GM19043 (cell line): Measurements from ENCODE around the gene ANKRD2.
"Not testable (repeated sequence)": the region's sequence is repeated elsewhere in the genome, so short reads cannot be mapped to it uniquely, and the experiment has no call there.

Source experiments
- ATAC-seq: cut with Tn5 transposase; IDR thresholded peaks from one replicate; pipeline ENCODE4 v1.9.1; 2021; ENCODE audit warnings: low read depth; ENCODE audit not compliant: unreplicated experiment

The ANKRD2 gene

DNA sequence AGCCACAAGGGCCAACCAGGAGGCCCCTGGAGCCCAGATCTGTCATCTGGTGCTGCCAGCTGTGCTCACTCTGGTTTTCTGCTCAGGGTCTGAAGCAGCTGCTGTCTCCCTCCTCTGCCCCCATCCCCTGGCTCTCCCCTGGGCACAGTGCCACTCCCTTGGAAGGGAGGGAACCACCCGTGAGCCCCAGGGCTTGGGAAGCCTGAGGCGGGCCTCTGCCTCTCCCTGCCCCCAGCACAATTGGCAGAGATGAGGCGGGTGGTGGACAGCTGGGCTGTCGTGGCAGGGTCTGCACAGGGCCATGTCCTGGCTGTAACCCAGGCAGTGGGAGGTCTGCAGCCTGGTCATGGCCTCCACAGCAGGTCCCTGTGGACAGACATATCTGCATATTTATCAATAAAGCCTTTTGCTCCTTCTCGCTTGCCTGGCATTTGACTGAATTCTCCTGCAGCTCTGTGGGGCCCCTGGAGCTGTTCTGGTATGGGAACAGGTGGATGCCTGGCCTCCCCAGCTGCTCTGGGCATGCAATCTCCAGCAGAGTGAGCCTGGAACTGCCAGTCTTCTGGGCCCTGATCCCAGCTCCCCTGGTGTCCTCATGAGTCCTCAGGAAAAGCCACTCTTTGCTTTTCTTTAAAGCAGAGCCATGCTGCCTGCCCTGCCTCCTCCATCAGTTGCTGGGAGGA lies 1.6 kb upstream of the ANKRD2 start:
- ATAC-seq: no peak

DNA sequence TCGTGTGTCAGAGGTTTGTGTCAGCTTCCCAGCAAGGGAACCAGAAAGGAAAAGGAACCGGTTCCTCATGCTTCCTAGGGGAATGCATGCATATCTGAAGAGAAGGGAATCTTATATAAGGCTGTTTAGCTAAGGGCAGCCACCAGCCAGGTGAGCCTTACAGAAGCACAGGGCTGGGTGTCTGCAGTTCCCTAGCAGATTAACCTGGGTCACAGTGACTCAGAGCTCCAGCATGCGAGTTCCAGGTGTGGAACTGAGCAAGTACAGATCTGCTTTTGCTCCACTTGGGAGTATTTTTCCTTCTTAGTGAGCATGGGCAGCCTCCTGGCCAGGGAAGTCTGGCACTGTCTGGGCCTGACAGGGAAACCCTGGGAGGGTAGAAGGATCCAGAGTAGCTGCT lies 957 bp upstream of the ANKRD2 start:
- no peak for ATAC-seq

DNA sequence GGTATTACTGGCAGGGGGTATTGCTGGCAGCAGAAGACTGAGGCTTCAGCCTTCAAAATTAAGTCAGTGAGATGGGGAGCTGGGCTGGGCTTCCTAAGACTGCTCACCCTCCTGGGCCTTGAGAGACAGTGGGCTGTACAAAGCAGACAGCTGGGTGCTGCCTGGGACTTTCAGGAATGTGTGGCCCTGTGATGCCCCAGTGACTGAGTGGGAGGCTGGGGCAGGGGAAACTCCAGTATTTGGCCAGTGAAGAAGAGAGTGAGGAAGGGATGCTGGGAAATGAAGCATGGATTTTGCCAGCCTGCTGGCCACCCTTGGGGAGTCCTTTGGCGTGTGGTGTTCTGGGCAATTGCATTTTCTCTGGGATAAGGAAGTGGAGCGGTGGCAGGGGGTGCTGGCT lies 442 bp downstream of the ANKRD2 start:
- ATAC-seq: no peak

DNA sequence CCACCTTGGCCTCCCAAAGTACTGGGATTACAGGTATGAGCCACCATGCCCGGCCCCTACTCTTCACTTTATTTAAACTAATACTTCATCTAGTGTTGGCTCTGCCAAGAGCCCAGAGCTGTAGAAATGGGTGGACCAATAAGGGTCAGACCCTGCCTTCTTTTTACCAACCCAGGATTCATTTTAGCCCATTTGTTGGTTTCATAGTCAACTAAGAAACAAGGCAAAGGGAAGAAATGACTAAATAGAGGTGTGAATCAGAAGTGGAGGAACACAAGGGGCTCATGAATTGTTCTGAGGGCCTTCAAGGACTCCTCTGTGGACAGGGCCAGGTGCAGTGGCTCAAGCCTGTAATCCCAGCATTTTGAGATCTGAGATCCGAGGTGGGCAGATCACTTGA lies 1.1 kb downstream of the ANKRD2 start:
- ATAC-seq: no peak

DNA sequence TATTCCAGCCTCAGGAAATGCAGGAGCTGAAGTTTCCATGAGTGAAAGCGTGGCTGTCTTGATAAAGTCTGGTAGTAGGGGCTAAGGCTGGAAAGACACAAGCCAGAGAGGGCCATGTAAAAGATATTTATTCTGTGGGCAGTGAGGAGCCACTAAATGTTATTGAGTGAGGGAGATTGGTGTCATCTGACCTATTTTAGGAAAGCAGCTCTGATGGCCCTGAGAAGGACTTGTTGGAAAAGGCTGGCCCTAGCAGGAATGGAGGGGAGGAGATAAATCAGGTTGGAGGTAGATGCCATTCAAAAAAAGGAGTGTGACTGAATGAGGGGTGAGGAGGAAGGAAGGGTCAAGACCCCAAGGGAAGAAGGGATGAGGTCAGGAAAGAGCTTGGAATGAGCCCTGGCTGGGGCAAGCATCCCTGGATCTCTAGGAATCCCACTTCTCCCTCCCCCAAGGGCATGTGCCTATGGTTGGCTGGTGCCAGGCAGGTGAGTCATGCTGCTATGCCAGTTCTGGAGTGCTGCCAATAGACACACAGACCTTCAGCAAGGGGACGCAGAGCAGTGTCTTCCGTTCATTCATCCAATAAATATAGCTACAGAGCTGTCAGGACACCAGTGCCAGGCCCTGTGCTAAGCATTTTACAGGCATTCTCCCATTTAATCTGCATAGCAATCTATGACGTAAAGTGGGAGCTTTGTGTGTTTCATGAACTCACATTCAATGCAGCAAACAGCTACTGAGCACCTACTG lies 2.0 kb downstream of the ANKRD2 start:
- no peak for ATAC-seq

DNA sequence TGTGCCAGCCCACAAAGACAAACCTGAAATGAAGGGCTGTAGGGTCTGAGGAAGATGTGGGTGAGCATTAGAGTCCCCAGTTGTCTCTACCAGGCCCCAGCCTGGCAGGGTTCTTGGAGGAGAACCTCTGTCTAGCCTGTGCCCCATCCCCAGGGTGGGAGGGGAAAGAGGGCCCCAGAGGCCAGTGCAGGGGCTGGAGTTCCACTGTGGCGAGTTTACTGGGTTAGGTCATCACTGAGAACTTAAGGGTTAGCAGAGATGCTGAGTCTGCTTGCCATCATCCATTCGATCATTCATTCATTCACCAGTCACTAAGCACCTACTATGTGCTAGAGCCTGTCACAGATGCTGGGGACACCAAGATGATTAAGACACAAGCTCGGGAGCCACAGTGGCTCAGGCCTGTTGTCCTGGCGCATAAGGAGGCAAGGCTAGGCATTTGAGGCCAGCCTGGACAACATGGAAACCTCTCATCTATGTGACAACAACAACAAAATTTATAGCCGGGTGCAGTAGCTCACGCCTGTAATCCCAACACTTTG lies 2.6 kb downstream of the ANKRD2 start:
- no peak for ATAC-seq

DNA sequence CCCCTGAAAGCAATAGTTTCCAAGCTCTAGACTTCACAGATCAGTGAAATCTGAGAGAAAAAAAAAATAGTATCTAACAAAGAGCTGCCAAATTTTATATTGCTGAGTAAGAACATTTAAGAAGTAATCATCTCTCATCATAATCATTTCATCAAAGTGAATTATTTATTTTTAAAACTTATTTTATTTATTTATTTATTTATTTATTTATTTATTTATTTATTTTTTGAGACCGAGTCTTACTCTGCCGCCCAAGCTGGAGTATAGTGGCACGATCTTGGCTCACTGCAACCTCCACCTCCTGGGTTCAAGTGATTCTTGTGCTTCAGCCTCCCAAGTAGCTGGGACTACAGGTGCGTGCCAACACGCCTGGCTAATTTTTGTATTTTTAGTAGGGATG lies 3.9 kb downstream of the ANKRD2 start:
- not testable (repeated sequence) for ATAC-seq

DNA sequence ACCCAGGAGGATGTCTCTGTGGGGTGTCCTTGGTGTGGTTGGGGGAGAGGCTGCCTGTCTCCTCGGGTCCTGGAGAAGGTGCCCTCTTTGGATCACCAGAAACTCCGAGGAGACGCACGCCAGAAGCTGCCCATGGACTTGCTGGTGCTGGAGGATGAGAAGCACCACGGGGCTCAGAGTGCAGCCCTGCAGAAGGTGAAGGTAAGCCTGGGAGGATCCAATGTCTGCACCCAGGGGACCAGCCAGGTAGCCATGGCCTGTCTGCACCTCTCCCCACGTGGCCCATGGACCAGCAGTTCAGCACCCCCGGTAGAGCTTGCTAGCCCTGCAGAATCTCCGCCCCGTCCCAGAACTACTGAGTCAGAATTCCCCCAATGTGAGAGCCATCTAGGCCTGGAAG lies 5.1 kb downstream of the ANKRD2 start:
- ATAC-seq: no peak

DNA sequence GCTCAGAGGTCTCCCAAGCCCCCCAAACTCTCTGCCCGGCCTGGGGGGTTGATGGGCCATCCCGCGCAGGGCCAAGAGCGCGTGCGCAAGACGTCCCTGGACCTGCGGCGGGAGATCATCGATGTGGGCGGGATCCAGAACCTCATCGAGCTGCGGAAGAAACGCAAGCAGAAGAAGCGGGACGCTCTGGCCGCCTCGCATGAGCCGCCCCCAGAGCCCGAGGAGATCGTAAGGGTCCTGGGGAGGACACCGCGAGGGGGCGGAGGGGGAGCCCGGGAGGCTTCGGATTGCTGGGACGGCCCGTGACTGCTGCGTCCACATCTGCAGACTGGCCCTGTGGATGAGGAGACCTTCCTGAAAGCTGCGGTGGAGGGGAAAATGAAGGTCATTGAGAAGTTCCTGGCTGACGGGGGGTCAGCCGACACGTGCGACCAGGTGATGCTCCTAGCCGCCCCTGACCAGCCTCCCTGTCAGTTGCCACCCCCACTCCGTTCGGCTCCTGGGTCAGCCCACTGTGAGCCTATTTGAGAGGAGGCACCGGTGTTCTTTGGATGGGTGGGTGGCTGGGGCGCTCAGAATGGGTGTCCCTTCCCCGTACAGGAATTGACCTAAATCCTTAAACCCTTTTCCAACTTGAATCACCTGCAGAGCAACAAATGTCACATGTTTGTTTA lies 5.7 kb downstream of the ANKRD2 start:
- ATAC-seq: no peak

DNA sequence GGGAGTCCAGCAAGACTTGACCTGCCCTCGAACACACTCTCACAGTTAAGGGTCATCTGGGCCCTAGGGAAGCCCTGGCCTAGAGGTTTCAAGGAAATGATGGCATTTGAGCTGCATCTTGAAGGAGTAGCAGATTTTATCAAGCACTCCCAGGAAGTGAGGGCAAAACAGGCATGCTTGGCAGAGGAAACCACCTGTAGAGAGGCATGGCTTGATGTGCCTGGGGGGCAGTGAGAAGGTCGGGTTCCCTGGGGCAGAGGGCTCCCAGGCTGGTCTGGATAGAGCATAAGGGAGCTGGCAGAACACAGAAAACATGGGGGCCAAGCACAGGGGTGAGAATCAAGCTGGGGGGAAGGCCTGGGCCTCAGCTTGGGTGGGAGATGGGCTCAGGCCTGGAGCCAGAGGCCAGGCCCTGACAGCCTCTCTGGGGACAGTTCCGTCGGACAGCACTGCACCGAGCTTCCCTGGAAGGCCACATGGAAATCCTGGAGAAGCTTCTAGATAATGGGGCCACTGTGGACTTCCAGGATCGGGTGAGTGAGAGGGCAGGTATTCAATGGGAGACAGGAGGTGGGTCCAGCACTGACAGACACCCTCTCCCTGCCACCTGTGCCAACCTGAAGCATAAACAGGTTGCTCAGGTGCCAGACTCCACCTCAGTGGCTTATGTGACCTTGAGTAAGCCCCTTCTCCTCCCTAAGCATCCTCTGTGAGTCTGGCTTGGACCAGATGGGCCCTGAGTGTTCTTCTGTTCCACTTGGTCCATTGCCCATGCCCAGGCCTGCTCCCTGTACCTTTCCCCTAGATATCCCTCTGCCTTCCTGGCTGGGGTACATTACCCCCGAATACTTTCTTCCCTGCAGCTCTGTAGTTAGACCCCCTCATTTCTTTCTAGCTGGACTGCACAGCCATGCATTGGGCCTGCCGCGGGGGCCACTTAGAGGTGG lies 8.1 kb downstream of the ANKRD2 start:
- no peak for ATAC-seq

DNA sequence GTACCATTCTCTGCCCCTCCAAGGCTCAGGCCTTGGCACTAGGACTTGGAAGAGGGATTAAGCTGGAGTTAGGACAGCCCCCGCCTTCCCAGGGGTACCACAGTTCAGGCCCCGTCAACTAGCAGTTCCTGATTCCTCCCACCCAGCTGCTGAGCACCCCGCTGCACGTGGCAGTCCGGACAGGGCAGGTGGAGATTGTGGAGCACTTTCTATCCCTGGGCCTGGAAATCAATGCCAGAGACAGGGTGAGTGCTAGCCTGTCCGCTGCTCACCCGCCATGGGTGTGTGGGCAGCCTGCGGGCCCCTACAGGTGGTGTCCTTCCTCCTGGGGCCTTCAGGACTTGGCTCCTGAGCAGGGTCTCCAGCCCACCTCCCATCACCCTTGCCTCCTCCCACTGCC lies 9.6 kb downstream of the ANKRD2 start:
- ATAC-seq: no peak

DNA sequence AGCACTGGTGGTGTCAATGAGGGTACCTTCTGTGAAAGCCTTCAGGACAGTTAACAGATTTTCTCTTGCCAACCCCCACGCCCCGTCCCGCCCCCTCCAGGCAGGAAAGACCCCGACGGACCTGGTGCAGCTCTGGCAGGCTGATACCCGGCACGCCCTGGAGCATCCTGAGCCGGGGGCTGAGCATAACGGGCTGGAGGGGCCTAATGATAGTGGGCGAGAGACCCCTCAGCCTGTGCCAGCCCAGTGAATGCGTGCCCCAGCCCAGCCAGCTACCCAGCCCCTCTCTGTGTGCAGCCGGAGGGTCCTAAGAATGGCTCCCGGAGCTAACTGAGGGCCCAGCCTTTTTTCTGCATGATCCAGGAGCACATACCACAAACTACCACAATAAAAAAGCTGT lies 10.9 kb downstream of the ANKRD2 start:
- no peak for ATAC-seq

DNA sequence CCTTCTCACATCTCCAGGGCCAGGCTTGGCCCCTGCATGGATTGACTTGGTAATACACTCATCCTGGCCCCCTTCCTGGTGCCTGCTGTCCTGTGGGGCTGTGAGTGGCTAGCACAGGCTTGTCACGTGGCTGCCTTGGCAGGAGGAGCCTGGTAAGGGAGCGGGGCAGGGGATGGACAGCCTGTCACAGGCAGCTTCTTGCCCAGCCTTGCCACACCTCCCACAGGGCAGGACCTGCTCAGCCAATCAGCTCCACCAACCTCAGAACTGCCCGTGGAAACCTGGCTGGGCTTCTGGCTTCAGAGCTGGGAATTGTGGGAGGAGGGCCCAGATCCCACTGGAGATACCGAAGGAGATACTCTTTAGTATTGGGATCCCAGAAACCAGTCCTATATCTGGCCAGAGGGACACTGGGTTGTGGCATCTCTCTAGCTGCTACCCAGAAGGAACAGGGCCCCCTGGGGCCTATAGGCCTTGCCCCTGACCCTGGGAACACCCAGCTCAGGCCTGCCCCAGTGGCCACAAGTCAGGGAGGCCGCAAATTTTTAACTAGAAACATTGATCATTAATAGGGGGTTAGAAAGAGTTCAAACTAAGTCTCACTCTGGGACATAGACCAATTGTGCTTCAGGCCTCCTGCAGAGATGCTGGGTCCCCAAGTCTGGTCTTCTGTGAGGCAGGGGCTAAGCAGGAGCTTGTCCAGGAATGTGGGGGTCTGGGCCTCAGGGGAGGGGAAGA lies 11.7 kb downstream of the ANKRD2 start, which contains the start of gene HOGA1:
Gene HOGA1 (plus strand): TSS at position 330 of the 738 bp plus-strand sequence. CDS start 315 bp downstream, at position 645.
- peak; percentile 64 for ATAC-seq

DNA sequence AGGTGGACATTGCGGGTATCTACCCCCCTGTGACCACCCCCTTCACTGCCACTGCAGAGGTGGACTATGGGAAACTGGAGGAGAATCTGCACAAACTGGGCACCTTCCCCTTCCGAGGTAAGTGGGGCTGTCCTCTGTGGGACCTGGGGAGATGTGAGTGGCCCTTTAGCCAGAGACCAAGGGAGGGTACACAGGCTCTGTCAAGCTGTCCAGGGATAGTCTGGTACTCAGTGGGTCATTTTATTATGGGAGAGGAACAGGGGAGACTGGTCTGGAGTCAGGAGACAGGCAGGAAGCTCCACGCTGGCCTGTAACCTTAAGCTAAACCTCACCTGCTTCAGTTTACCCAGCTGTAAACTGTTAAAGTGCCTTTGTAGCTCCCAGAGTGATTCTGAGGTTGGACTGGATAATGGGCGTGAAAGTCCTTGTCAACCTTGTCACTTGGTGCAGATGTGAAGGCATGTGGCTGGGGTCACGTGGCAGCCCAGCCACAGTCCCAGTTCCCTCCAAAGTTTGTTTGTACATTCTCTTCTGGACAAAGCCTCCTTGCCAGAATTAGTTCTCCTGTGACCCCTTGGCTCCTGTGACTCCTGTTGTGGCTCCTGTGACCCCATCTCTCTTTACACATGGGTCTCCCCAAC lies 12.3 kb downstream of the ANKRD2 start:
- no peak for ATAC-seq

DNA sequence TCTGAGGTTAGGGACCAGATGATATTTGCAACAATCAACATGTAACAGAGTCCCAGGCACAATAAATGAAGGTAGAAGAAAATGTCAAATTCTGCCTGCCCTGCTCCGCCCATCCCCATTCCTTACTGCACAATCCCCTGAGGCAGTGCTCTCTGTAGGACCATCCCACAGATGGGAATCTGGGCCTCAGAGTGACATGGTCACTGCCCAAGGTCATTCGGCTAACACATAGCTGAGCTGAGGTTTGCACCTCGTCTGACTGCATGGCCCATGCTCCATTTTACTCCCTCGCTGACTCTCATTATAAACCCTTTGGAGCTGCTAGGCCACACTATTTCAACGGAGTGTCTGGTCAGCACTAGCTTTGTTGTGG lies 12.8 kb downstream of the ANKRD2 start:
- no peak for ATAC-seq

DNA sequence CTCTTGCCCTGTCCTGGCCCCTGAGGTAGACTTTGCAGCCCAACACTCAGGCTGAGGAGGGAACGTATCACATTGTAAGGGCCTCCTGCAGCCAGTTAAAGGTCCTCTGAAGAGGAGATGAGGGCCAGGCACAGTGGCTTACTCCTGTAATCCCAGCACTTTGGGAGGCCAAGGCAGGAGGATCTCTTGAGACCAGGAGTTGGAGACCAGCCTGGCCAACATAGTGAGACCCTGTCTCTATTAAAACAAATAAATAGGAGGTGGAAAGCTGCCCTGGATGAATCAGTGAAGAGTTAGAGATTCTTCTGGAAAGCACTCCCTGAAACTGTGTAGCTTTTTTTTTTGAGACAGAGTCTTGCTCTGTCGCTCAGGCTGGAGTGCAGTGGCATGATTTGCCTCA lies 14.6 kb downstream of the ANKRD2 start:
- no peak for ATAC-seq

DNA sequence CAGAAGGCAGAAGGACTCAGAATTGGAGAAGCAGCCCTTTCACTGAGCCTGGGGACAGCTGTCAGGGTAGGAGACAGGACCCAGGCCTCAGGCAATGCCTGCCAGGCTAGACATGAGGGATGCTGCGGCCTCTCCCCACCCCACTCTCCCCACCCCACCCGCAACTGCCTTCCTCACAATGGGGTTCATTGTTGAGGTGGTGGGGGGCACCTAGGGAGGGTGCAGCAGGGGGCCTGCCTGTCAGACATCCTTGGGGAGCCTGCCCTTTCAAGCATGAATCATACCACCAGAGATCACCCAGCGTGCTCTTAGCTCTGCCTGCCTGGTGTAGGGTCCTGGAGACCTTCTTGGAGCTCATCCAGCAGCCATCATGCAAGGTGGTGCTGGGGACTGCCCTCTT lies 16.9 kb downstream of the ANKRD2 start, which contains the start of gene C10orf62:
Gene C10orf62 (plus strand): TSS at position 243 of the 400 bp plus-strand sequence. CDS start 177 bp downstream, outside the sequence.
- ATAC-seq: no peak

DNA sequence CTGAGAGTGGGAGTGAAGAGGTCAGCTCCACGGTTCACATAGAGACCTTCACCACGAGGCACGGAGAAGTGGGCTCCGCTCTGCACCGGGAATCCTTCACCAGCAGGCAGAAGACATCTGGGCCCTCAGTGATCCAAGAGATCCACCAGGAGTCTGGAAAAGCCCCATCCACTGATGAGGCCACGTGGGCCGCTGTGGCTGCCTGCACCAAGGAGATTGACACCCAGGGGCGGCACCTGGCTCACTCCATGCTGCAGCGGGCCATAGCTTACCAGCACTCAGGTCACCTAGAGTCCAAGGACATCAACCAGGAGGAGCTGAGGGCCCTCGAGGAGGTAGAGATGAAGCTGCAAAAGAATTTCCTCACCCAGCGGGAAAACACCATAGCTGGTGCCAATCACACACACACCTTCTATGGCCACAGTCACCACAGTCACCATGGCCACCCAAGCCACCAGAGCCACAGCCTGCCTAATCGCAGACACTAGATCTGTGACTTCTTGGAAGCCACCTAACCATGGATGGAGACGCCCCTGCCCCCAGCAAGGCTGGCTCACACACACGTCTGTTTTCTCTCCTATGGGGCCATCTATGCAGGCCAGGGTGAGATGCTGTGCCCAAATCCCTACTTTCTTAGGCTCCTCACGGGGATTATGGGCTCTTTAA lies 17.6 kb downstream of the ANKRD2 start:
- ATAC-seq: no peak
